HG02798 (cell line): ENCODE results near the gene CNTN2.

Experiments used
- ATAC-seq: cut with Tn5 transposase; IDR thresholded peaks from one replicate; pipeline ENCODE4 v1.9.1; 2021; ENCODE audit warnings: mild to moderate bottlenecking; ENCODE audit not compliant: unreplicated experiment, poor library complexity

Gene CNTN2

GRCh38 chr1:205042911-205043806 lies at the start of gene CNTN2:
Gene CNTN2 (plus strand): TSS chr1:205043212. CDS start chr1:205053186, 9,974 bp downstream.
- ATAC-seq, result no peak

- ATAC-seq, result no peak
These were observed 48.7 kb upstream of the CNTN2 start for GRCh38 chr1:204994086-204994862.

- ATAC-seq, result no peak
These were observed 46.0 kb upstream of the CNTN2 start for GRCh38 chr1:204996981-204997380.

GRCh38 chr1:204997591-204998355 lies 45.2 kb upstream of the CNTN2 start:
- no peak for ATAC-seq

GRCh38 chr1:205001162-205001561 lies 41.9 kb upstream of the CNTN2 start:
- ATAC-seq, result no peak

DNA sequence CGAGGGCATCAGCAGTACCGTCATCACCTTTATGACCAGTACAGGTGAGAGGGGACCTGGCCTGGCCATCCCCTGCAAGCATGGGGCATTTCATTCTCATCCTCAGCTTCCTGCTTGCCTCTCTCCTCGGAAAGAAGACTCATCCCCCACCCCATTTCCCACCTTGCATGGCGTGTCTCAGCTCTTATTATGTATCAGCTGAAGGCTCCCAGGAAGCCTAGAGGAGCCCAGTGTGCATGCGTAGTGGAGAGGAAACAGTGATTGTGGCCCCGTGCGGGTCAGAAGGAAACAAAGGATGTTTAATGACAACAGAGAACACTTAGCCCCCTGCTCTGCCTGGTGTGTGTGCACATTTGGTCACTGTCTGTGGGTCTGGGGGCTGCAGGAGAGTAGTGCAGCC lies 40.3 kb upstream of the CNTN2 start:
- no peak for ATAC-seq

GRCh38 chr1:205003358-205004131 lies 39.5 kb upstream of the CNTN2 start:
- no peak for ATAC-seq

DNA sequence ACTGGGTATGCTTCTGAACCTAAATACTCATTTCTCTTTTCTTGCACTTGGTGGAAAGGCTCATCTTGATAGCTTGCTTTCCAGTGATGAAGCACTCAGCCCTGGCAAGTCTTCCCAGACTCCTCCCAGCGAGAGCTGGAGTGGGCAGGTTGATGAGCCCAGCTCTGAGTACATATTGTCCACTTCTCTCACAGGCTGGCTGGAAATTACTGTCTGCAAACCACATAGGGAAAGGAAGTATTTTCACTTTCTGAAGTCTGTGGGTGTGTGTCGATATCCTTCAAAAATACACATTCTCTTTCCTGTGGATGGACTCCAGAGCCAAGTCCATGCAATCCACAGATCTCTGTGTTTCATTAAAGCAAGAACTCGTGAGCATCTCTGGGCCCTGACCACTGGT lies 38.7 kb upstream of the CNTN2 start:
- no peak for ATAC-seq

DNA sequence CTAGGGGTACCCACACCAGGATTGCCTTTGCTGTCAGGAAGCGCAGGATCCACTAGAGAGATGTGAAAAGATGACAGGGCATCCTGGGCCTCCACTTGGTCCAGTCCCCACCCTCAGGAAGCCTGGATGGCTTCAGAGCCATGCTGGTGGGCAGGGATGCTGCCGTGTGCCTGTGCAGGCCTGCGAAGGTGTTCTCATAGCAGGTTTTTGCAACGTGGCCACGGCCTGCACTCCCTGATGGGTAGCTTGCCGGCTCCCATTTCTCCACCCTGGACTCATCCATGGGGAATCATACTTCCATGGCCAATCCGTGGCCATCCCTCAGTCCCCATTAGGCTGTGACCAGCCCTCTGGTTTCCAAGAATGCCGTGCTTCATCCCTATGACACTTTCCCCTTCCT lies 34.1 kb upstream of the CNTN2 start:
- ATAC-seq, result no peak

DNA sequence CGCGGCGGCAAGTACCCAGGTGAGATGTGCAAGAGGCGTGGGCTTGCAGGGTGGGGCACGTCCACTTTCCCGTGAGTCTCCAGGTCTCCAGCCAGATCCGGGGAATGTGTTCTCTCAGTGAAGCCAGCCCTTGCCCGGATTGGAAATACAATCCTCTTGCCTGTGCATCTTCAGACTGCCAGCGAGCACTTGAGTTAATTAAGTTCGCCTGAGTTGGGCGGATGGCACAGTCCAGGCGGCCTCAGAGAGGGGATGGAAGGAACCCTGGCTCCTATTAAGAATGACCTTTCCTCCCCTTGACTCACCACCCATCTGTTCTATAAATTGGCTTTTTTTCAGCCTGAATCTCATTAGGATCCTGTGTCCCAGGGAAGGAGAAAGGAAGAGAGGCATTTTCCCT lies 33.3 kb upstream of the CNTN2 start:
- ATAC-seq, result no peak

GRCh38 chr1:205012391-205013140 lies 30.4 kb upstream of the CNTN2 start:
- ATAC-seq, result no peak

GRCh38 chr1:205013683-205014367 lies 29.2 kb upstream of the CNTN2 start:
- no peak for ATAC-seq

DNA sequence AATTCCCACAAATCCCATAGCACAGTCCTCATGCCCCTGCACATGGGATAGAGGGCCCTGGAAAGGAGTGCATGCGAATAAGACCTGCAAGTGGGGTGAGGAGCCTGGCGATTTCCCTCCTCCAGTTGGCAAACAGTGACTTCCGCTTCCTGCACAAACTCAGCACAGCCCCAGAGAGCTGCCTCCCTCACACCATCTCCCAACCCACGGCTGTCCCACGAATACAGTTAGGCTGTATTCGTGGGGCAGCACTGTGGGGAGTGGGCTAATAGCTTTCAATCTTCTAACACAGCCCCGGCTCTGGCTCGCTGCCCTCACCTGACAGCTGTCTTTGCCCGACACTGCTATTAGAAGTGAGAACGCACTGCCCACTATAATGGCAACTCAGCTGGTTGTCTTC lies 28.2 kb upstream of the CNTN2 start:
- ATAC-seq, result no peak

DNA sequence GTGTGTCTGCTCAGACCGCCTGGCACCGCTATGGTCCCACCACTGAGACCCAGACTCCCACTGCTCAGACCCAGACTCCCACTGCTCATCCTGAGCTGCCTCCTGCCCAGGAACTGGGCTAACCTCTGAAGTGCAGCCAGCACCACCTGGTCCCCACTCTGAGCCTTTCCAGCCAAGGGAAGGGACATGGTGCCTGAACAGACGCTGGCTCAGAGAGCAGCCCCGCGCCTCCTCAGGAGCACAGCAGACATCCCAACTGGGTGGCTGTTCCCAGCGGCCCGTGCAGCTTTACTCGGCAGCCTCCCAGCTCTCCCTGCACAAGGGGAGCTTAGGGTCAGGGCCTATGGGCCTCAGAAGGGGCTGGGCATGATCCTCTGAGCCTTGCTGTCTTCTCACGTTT lies 27.8 kb upstream of the CNTN2 start:
- no peak for ATAC-seq

GRCh38 chr1:205016075-205016474 lies 26.9 kb upstream of the CNTN2 start:
- no peak for ATAC-seq

DNA sequence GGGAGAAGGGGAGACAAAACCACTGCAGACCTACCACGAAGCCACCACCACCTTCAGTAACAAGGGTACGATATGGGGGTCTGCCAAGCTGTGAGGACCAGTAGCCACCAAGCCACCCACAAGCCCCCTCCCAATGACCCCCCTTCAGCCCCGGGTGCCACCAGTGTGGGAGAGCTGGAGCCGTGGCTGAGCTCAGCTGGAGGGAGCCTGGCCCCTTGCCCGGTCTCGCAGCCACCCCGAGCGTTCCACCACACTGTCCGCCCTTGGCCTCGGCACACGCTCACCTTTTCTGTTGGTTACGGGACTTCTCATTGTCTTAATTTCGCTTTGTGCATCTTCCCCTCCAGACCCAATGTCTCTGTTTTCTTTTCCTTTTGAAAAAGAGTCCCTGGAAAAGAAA lies 26.4 kb upstream of the CNTN2 start:
- no peak for ATAC-seq

DNA sequence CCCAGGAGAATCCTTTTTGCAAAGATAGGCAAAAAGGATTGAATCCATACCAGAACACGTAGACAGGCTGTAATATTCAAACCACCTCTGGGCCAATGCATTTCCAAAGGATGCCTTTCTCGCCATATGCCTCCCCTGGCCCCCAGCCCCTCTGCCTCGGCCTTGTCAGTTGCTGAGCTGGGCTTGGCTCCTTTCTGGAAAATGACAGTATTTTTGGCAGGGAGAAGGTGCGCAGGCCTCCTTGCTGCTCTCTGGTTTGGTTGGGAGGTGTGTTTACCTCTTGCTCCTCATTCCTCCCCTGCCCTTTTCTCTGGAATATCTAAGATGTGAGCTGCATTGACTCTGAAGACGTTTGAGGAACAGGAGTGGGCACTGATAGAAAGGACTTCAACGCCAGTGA lies 26.0 kb upstream of the CNTN2 start:
- ATAC-seq, result no peak

DNA sequence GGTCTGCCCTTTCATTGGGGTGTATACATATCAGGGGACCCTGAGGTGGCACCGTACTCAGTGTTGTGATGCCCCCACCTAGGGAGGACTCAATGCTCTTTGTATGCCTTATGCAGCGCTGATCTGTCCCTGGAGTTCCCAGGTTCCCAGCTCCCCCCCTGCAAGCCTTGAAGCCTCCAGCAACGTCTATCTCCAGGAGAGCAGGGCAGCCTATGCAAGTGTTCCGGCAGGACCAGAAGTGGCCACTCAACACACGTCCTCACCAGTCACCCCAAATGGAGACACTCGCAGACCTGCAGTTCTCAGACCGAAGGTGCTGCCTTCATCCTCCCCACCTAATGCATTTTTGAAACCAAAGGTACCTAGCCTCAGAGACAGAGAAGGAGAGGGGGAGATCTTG lies 25.2 kb upstream of the CNTN2 start:
- no peak for ATAC-seq

- no peak for ATAC-seq
These were observed 24.6 kb upstream of the CNTN2 start for GRCh38 chr1:205018381-205018780.
